Measurements from ENCODE around the gene LHX1. TPM values are rescaled to one million over a fixed set of nuclear protein-coding genes. Genes with fewer than 3 reads are reported as not detected.

The LHX1 gene
- total RNA-seq, 1 experiment from 2014 or later = 0.61 TPM

DNA sequence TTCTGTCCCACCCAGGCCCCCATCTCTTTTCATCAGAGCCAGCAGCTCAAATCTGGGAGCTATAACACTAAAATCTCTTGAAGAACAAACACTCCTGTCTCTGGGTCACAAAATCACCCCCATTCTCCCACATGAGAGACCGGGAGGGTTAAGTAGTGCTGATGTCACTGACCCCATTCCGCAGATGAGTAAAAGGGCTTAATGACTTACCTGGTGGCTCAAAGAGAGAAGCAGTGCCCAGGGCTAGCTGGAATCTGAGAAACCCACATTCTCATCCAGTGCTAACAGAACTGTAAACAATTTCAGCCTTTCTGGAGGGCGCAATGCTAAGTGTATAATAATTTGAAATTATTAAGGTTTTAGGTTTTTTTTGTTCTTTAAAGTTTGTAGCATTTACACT lies 26.3 kb upstream of the LHX1 start (continued):
- TF ChIP-seq, protein P1, sequence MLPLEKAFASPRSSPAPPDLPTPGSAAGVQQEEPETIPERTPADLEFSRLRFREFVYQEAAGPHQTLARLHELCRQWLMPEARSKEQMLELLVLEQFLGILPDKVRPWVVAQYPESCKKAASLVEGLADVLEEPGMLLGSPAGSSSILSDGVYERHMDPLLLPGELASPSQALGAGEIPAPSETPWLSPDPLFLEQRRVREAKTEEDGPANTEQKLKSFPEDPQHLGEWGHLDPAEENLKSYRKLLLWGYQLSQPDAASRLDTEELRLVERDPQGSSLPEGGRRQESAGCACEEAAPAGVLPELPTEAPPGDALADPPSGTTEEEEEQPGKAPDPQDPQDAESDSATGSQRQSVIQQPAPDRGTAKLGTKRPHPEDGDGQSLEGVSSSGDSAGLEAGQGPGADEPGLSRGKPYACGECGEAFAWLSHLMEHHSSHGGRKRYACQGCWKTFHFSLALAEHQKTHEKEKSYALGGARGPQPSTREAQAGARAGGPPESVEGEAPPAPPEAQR (CRISPR knock-in tag; IDR thresholded peaks at IDR 0.05) = no peak
- TF ChIP-seq RELA (CRISPR knock-in tag; IDR thresholded peaks at IDR 0.05; ENCODE audit: borderline replicate concordance) (no peak), NR1H2 (CRISPR knock-in tag; IDR thresholded peaks at IDR 0.05) (no peak), NR2C2 (CRISPR knock-in tag; IDR thresholded peaks at IDR 0.05) (no peak), HMGA2 (CRISPR knock-in tag; IDR thresholded peaks at IDR 0.05) (no peak), EMX1 (CRISPR knock-in tag; IDR thresholded peaks at IDR 0.05) (no peak)
- TF ChIP-seq, protein P2, sequence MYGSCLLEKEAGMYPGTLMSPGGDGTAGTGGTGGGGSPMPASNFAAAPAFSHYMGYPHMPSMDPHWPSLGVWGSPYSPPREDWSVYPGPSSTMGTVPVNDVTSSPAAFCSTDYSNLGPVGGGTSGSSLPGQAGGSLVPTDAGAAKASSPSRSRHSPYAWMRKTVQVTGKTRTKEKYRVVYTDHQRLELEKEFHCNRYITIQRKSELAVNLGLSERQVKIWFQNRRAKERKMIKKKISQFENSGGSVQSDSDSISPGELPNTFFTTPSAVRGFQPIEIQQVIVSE (CRISPR knock-in tag; IDR thresholded peaks at IDR 0.05; ENCODE audit: borderline replicate concordance) = no peak
- TF ChIP-seq, protein P3, sequence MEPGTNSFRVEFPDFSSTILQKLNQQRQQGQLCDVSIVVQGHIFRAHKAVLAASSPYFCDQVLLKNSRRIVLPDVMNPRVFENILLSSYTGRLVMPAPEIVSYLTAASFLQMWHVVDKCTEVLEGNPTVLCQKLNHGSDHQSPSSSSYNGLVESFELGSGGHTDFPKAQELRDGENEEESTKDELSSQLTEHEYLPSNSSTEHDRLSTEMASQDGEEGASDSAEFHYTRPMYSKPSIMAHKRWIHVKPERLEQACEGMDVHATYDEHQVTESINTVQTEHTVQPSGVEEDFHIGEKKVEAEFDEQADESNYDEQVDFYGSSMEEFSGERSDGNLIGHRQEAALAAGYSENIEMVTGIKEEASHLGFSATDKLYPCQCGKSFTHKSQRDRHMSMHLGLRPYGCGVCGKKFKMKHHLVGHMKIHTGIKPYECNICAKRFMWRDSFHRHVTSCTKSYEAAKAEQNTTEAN (CRISPR knock-in tag; IDR thresholded peaks at IDR 0.05) = no peak

DNA sequence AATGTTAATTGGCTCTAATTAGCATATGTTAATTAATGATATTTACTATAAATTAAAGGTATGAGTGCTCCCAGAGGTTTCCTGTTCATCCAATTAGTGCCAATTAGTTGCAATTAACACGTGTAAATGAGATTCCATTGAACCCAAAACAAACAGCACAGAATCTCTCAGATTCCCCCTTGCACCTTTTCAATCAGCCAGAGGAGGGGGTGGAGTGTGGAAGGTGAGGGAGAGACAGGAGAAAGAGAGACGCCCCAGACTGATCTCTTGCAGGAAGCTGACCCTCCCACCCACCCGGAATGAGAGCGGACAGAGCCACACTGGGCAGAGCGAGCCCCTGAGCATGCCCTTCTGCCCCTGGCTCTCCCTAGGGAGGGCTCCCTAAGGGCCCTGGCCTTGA lies 24.1 kb upstream of the LHX1 start:
- Mint-ChIP-seq H3K36me3 (no peaks in the 10 kb centered on the region), H3K27ac (no peak overlapping the region), H3K9me3 (no peaks in the 10 kb centered on the region), H3K27me3 (ENCODE audit: low read depth) (no peaks in the 10 kb centered on the region), H3K4me3 (no peak overlapping the region), H3K4me1 (peaks cover 5% of the 10 kb centered on the region)
- DNase-seq (ENCODE audit: low spot score) = no peak
- ChIA-PET POLR2A (no interaction called here), CTCF (no interaction called here)
- TF ChIP-seq, protein P4, sequence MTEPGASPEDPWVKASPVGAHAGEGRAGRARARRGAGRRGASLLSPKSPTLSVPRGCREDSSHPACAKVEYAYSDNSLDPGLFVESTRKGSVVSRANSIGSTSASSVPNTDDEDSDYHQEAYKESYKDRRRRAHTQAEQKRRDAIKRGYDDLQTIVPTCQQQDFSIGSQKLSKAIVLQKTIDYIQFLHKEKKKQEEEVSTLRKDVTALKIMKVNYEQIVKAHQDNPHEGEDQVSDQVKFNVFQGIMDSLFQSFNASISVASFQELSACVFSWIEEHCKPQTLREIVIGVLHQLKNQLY (CRISPR knock-in tag; IDR thresholded peaks at IDR 0.05) = no peak
- TF ChIP-seq, protein P5, sequence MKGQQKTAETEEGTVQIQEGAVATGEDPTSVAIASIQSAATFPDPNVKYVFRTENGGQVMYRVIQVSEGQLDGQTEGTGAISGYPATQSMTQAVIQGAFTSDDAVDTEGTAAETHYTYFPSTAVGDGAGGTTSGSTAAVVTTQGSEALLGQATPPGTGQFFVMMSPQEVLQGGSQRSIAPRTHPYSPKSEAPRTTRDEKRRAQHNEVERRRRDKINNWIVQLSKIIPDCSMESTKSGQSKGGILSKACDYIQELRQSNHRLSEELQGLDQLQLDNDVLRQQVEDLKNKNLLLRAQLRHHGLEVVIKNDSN (CRISPR knock-in tag; IDR thresholded peaks at IDR 0.05) = no peak
- no peak for TF ChIP-seq ZNF263 (CRISPR knock-in tag; IDR thresholded peaks at IDR 0.05; ENCODE audit: low read depth)
- TF ChIP-seq ZBTB21 (CRISPR knock-in tag; IDR thresholded peaks at IDR 0.05; ENCODE audit: borderline replicate concordance) = no peak
- TF ChIP-seq, protein P6, sequence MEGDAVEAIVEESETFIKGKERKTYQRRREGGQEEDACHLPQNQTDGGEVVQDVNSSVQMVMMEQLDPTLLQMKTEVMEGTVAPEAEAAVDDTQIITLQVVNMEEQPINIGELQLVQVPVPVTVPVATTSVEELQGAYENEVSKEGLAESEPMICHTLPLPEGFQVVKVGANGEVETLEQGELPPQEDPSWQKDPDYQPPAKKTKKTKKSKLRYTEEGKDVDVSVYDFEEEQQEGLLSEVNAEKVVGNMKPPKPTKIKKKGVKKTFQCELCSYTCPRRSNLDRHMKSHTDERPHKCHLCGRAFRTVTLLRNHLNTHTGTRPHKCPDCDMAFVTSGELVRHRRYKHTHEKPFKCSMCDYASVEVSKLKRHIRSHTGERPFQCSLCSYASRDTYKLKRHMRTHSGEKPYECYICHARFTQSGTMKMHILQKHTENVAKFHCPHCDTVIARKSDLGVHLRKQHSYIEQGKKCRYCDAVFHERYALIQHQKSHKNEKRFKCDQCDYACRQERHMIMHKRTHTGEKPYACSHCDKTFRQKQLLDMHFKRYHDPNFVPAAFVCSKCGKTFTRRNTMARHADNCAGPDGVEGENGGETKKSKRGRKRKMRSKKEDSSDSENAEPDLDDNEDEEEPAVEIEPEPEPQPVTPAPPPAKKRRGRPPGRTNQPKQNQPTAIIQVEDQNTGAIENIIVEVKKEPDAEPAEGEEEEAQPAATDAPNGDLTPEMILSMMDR (IDR thresholded peaks at IDR 0.05) = no peak
- TF ChIP-seq KAT7 (CRISPR knock-in tag; IDR thresholded peaks at IDR 0.05; ENCODE audit: borderline replicate concordance) = no peak
- TF ChIP-seq, protein P7, sequence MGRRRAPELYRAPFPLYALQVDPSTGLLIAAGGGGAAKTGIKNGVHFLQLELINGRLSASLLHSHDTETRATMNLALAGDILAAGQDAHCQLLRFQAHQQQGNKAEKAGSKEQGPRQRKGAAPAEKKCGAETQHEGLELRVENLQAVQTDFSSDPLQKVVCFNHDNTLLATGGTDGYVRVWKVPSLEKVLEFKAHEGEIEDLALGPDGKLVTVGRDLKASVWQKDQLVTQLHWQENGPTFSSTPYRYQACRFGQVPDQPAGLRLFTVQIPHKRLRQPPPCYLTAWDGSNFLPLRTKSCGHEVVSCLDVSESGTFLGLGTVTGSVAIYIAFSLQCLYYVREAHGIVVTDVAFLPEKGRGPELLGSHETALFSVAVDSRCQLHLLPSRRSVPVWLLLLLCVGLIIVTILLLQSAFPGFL (CRISPR knock-in tag; IDR thresholded peaks at IDR 0.05; ENCODE audit: borderline replicate concordance) = no peak
- TF ChIP-seq, protein P8, sequence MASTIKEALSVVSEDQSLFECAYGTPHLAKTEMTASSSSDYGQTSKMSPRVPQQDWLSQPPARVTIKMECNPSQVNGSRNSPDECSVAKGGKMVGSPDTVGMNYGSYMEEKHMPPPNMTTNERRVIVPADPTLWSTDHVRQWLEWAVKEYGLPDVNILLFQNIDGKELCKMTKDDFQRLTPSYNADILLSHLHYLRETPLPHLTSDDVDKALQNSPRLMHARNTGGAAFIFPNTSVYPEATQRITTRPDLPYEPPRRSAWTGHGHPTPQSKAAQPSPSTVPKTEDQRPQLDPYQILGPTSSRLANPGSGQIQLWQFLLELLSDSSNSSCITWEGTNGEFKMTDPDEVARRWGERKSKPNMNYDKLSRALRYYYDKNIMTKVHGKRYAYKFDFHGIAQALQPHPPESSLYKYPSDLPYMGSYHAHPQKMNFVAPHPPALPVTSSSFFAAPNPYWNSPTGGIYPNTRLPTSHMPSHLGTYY (CRISPR knock-in tag; IDR thresholded peaks at IDR 0.05) = no peak
- no peak for TF ChIP-seq ETV6 (CRISPR knock-in tag; IDR thresholded peaks at IDR 0.05)
- TF ChIP-seq ATF1 (CRISPR knock-in tag; IDR thresholded peaks at IDR 0.05) = no peak
- TF ChIP-seq ELF4 (CRISPR knock-in tag; IDR thresholded peaks at IDR 0.05; ENCODE audit: low read depth) = no peak
- TF ChIP-seq CBFB (CRISPR knock-in tag; IDR thresholded peaks at IDR 0.05; ENCODE audit: low read depth) = no peak
- TF ChIP-seq NFYB (CRISPR knock-in tag; conservative IDR thresholded peaks at IDR 0.05; ENCODE audit: low read depth) = no peak
- TF ChIP-seq SMAD4 (CRISPR knock-in tag; IDR thresholded peaks at IDR 0.05) = no peak
- no peak for TF ChIP-seq NR1H2 (CRISPR knock-in tag; IDR thresholded peaks at IDR 0.05)
- no peak for TF ChIP-seq JUN (CRISPR knock-in tag; IDR thresholded peaks at IDR 0.05)
- TF ChIP-seq RORB (CRISPR knock-in tag; IDR thresholded peaks at IDR 0.05) = no peak
- ATAC-seq = no peak
